Loucy (cell line): Measurements from ENCODE around the gene CALHM4.

Experiments used
- H2AFZ ChIP-seq: fragments of 200-600 bp; sonication (generic); 2 replicates; pipeline ENCODE4 v1.6.0; 2016; ENCODE audit warnings: antibody characterized with exemption, mild to moderate bottlenecking, low read length, moderate library complexity
- H3F3A ChIP-seq: fragments of 200-600 bp; 2 replicates; pipeline ENCODE4 v1.6.0; 2016; ENCODE audit warnings: antibody characterized with exemption, low read depth, mild to moderate bottlenecking
- H3K27me3 ChIP-seq: fragments of 200-600 bp; sonication (generic); 2 replicates; pipeline ENCODE4 v1.6.1; 2014; ENCODE audit warnings: low read length, mild to moderate bottlenecking; ENCODE audit not compliant: insufficient read depth, poor library complexity, severe bottlenecking
- H3K36me3 ChIP-seq: fragments of 200-600 bp; sonication (generic); 2 replicates; pipeline ENCODE4 v1.6.1; 2016; ENCODE audit warnings: low read length; ENCODE audit not compliant: insufficient read depth
- H3K4me1 ChIP-seq: fragments of 200-600 bp; sonication (generic); 2 replicates; pipeline ENCODE4 v1.5.1; 2014; ENCODE audit warnings: low read length, mild to moderate bottlenecking; ENCODE audit not compliant: insufficient read depth, poor library complexity, severe bottlenecking
- H3K4me2 ChIP-seq: fragments of 200-600 bp; sonication (generic); 2 replicates; pipeline ENCODE4 v1.6.0; 2014; ENCODE audit warnings: antibody characterized with exemption, low read length, low read depth, mild to moderate bottlenecking; ENCODE audit not compliant: poor library complexity, severe bottlenecking
- H3K4me3 ChIP-seq: fragments of 200-600 bp; sonication (generic); 2 replicates; pipeline ENCODE4 v1.5.1; 2014; ENCODE audit warnings: low read length, mild to moderate bottlenecking, mixed read lengths; ENCODE audit not compliant: poor library complexity, severe bottlenecking
- H3K79me2 ChIP-seq: fragments of 200-600 bp; sonication (generic); 2 replicates; pipeline ENCODE4 v1.6.1; 2014; ENCODE audit warnings: low read length; ENCODE audit not compliant: insufficient read depth
- H3K9ac ChIP-seq: fragments of 200-600 bp; sonication (generic); 2 replicates; pipeline ENCODE4 v1.6.0; 2014; ENCODE audit warnings: mild to moderate bottlenecking, low read depth, low read length, moderate library complexity; ENCODE audit not compliant: poor library complexity, severe bottlenecking
- H3K9me2 ChIP-seq: fragments of 200-600 bp; sonication (generic); replicated peaks from 2 replicates; pipeline ENCODE4 v1.6.1; 2016; ENCODE audit warnings: low read depth, low read length, mixed read lengths
- H3K9me3 ChIP-seq: fragments of 200-600 bp; sonication (generic); 2 replicates; pipeline ENCODE4 v1.6.1; 2014; ENCODE audit warnings: mild to moderate bottlenecking, antibody characterized with exemption, low read length, low read depth; ENCODE audit not compliant: insufficient read depth
- H4K20me1 ChIP-seq: fragments of 200-600 bp; sonication (generic); 2 replicates; pipeline ENCODE4 v1.6.0; 2014; ENCODE audit warnings: antibody characterized with exemption, low read length, mild to moderate bottlenecking; ENCODE audit not compliant: insufficient read depth, poor library complexity, severe bottlenecking
- CTCF ChIP-seq: fragments of 200-600 bp; sonication (generic); conservative IDR thresholded peaks from 2 replicates; pipeline ENCODE4 v1.5.1; 2014; ENCODE audit warnings: mild to moderate bottlenecking, antibody characterized with exemption, low read length
- EZH2phosphoT487 ChIP-seq: fragments of 200-600 bp; IDR thresholded peaks from 2 replicates; pipeline ENCODE4 v1.6.1; 2018; ENCODE audit warnings: antibody characterized with exemption, mild to moderate bottlenecking, moderate library complexity, borderline replicate concordance

The CALHM4 gene

GRCh38 chr6:116553451-116553850, at the start of gene CALHM4:
TSS of gene CALHM4 (plus strand) at chr6:116553751. CDS start at chr6:116553794, 43 bp downstream.
- Histone ChIP-seq H3K4me1 (no peaks in the 10 kb centered on the region), H3K9me3 (no peaks in the 10 kb centered on the region), H3K9ac (no peak within 1 kb of the TSS), H3K27me3 (no peaks in the 10 kb centered on the region), H3K9me2 (no peaks in the 10 kb centered on the region), H2AFZ (no peak within 1 kb of the TSS), H3K36me3 (no peaks in the 10 kb centered on the region), H3F3A (no peaks in the 10 kb centered on the region), H3K79me2 (no peaks in the 10 kb centered on the region), H3K4me2 (no peak within 1 kb of the TSS), H3K4me3 (no peak within 1 kb of the TSS), H4K20me1 (no peaks in the 10 kb centered on the region)
- no peak for TF ChIP-seq CTCF
- TF ChIP-seq EZH2phosphoT487 = no peak

GRCh38 chr6:116507324-116507723, 46.2 kb upstream of the CALHM4 start:
- Histone ChIP-seq H3K9me2 (no peaks in the 10 kb centered on the region), H3K27me3 (no peaks in the 10 kb centered on the region), H3F3A (no peaks in the 10 kb centered on the region), H3K9ac (no peak overlapping the region), H3K4me2 (no peak overlapping the region), H3K4me1 (no peaks in the 10 kb centered on the region), H3K36me3 (no peaks in the 10 kb centered on the region), H3K9me3 (peaks cover 3% of the 10 kb centered on the region; the same call in 1 of the 2 replicates), H4K20me1 (no peaks in the 10 kb centered on the region), H3K4me3 (no peak overlapping the region), H2AFZ (no peak overlapping the region), H3K79me2 (no peaks in the 10 kb centered on the region)
- TF ChIP-seq CTCF (no peak), EZH2phosphoT487 (no peak)

GRCh38 chr6:116508527-116508926, 45.0 kb upstream of the CALHM4 start:
- Histone ChIP-seq H3K79me2 (no peaks in the 10 kb centered on the region), H3K27me3 (no peaks in the 10 kb centered on the region), H3K4me3 (no peak overlapping the region), H3K4me1 (no peaks in the 10 kb centered on the region), H2AFZ (no peak overlapping the region), H3K9me3 (peaks cover 3% of the 10 kb centered on the region; the same call in 1 of the 2 replicates), H3K36me3 (no peaks in the 10 kb centered on the region), H3F3A (no peaks in the 10 kb centered on the region), H3K4me2 (no peak overlapping the region), H4K20me1 (no peaks in the 10 kb centered on the region), H3K9me2 (no peaks in the 10 kb centered on the region), H3K9ac (no peak overlapping the region)
- TF ChIP-seq CTCF (no peak), EZH2phosphoT487 (no peak)
